ENCODE data around the gene APRT.
A peak's percentile ranks its signal among the peaks of the same experiment; 100 is the strongest.
"Not testable (repeated sequence)": the region's sequence is repeated elsewhere in the genome, so short reads cannot be mapped to it uniquely, and the experiment has no call there.

Gene APRT

DNA sequence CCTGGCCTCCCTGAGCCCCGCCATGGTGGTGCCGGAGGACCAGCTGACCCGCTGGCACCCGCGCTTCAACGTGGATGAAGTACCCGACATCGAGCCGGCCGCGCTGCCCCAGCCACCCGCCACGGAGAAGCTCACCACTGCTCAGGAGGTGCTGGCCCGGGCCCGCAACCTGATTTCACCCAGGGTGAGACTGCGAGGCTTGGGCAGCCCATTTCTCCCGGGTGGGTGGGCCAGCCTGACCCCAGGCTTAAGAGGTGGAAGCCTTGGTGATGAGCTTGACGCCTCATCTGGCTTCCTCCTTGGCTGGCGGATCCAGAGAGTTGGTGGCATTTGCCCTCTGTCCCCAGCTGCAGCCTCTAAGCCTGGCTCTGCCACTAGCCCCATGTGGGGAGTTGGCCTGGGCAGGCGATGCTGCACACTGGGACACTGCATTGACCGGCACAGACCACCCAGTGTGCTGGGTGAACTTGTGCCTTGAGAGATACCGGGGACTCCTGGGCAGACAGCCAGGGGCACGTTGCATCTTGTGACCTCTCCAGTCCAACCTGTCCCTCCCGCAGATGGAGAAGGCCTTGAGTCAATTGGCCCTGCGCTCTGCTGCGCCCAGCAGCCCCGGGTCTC lies 5.1 kb downstream of the APRT start:
- no peak for DNase-seq

DNA sequence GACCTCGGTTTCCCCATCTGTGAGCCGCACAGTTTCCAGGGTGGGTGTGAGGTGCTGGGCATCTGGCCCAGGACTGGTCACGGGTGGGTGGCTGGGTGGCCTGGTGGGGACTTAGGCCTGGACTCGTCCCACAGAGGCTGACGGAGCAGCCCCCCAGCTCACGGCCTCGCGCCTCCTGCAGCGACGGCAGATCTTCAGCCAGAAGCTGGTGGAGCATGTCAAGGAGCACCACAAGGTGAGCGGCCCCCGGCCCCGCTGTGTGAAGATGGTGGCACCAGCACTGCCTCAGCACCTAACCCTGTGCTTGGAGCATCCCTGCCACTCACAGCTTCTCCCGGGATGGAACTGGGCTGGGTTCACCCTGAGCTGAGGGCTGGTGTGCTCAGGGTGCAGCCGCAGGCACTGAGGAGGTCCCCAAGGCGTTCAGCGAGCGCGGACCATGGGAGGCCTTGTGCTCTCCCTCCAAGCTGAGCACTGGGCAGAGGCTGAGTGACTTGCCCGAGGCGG lies 5.8 kb downstream of the APRT start:
- no peak for DNase-seq

GRCh38 chr16:88805340-88805715 lies 6.4 kb downstream of the APRT start:
- DNase-seq: no peak

- no peak for DNase-seq
Measured at GRCh38 chr16:88804552-88805339, 7.0 kb downstream of the APRT start.

- no peak for DNase-seq
Measured at GRCh38 chr16:88804173-88804551, 7.6 kb downstream of the APRT start.

DNA sequence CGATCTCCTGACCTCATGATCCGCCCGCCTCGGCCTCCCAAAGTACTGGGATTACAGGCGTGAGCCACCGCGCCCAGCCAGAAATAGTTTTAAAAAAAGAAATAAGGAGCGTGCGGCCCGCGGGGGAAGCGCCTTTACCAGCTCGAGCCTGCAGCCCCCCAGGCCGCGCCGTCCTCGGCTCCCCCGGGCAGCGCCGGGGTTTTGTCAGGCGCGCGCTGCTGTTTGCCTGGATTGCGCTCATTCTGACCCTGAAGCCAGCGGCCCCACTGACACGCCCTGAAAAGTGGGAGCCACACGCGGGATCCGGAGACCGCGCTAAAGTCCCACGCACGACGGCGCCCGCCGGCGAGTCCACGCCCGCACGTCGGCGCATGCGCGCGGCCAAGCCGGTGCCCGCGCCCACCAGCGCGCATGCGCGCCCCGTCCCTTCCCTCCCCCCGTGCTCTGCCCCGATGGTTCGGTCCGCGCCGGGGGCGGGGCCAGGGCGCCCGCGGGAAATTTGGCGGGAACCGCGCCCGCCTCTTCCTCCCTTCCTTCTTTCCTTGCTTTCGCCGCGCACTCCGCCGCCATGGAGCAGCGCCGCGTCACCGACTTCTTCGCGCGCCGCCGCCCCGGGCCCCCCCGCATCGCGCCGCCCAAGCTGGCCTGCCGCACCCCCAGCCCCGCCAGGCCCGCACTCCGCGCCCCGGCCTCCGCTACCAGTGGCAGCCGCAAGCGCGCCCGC lies 8.3 kb downstream of the APRT start, which contains the start of gene CDT1:
Gene CDT1 (plus strand): TSS at position 526 of the 724 bp plus-strand sequence. CDS start 43 bp downstream, at position 569.
- peak; percentile 43 for DNase-seq

DNA sequence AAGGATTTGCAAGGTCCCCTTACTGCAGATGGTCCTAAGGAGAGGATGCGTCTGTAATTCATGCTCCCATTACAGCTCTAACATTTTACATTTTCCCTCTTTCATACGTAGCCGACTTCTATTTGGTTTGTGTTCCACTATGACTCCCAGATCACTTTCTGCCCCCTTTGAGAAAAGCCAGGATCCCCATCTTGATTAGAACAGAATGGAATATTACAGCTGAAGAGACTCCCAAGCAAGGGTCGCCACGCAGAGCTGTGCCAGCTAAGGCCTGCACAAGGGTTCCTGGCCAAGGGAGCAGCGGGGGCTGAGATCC lies 11.5 kb downstream of the APRT start:
- DNase-seq: no peak

GRCh38 chr16:88799569-88800276 lies 12.0 kb downstream of the APRT start:
- DNase-seq: no peak

- no peak for DNase-seq
Measured at GRCh38 chr16:88798772-88799455, 12.8 kb downstream of the APRT start.

- DNase-seq: no peak
Measured at GRCh38 chr16:88798073-88798472, 13.7 kb downstream of the APRT start.

DNA sequence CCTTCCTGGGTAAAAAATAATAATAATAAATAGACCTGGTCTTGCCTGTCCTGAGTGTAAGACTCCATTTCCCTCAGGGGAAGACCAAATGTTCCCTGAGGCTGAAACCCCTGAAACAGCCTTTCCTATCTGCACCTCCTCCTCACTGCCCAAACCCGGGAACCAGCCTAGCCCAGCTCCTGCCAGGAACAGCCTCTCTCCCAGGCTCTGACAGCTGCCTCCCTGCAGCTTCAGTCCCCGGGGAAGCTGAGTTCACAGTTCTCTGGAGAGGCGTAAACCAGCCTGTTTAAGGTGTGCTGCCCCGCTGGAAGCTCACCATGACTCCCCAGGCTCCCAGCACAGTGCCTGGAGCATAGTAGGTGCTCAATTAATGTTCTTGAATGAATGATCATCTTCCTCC lies 15.4 kb downstream of the APRT start:
- no peak for DNase-seq

DNA sequence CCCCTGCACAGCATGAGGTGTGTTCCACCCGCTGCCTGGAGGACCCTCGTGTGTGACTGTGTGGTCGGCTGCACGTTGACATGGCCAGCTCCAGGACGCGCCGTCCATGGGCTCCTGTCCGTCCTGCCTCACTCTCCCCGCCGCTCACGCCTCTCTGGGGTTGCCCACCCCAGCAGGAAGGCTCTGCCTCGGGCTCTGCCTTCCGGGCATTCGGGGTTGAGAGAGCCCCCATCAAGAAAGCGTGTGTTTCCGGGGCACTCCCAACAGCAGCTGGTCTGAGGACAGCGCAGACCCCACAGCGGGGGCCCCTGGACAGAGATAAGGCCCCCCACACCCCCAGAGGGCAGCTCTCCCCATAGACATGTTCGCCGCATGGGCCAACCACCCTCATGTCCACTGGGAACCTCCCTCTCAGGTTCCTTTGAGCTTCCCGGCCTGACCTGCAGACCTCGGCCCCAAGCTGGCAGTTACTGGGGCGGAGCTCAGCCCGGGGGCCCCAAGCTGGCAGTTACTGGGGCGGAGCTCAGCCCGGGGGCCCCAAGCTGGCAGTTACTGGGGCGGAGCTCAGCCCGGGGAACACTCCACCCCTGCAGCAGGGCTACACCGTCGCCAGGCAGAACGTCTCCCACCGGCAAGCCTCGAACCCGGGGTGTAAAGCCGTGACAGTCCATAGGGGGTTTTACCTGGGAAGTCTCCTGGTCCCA lies 18.3 kb downstream of the APRT start:
- no peak for DNase-seq

GRCh38 chr16:88792668-88793250 lies 19.0 kb downstream of the APRT start:
- no peak for DNase-seq

GRCh38 chr16:88792078-88792550 lies 19.6 kb downstream of the APRT start:
- DNase-seq: no peak

DNA sequence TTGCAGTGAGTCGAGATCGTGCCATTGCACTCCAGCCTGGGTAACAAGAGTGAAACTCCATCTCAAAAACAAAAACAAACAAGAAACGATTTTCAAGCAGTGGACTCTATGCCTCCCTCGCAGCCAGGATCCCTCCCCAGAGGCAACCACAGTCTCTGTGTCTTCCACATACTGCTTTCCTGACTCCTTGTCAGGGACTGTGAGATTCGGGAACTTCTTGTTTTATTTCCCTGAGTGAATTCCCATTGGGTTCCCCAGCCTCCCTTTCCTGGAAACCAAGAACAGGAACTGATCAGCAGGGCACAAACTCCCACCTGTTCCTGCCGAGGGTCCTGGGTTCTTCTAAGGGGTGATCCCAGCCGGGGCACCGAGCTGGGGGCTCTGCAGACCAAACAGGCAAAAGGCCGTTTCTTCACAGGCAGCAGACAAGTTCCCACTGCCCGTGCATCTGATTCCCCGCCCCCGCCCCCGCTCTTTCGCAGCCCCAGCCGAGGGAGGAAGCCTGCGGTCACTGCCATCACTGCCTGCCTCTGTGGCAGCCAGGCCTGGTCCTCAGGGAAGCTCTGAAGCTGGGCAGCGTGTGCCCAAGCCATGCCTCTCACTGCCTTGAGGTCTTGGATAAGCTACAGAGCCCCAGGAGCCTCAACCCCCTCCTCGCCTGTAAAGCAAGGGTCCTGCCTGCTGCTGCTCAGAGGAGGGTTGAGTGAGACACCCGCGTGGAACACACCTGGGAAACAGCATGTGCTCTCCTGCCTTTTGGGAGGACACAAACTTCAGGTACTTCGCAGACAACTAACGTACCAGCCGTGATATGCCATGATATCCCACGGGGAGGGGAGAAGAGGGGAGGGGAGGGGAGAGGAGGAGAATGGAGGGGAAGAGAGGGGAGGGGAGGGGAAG lies 21.2 kb downstream of the APRT start:
- no peak for DNase-seq

GRCh38 chr16:88789594-88789993 lies 22.1 kb downstream of the APRT start:
- DNase-seq: no peak

GRCh38 chr16:88788749-88789148 lies 23.0 kb downstream of the APRT start:
- not testable (repeated sequence) for DNase-seq

- DNase-seq: no peak
Measured at GRCh38 chr16:88787579-88788314, 24.0 kb downstream of the APRT start.

DNA sequence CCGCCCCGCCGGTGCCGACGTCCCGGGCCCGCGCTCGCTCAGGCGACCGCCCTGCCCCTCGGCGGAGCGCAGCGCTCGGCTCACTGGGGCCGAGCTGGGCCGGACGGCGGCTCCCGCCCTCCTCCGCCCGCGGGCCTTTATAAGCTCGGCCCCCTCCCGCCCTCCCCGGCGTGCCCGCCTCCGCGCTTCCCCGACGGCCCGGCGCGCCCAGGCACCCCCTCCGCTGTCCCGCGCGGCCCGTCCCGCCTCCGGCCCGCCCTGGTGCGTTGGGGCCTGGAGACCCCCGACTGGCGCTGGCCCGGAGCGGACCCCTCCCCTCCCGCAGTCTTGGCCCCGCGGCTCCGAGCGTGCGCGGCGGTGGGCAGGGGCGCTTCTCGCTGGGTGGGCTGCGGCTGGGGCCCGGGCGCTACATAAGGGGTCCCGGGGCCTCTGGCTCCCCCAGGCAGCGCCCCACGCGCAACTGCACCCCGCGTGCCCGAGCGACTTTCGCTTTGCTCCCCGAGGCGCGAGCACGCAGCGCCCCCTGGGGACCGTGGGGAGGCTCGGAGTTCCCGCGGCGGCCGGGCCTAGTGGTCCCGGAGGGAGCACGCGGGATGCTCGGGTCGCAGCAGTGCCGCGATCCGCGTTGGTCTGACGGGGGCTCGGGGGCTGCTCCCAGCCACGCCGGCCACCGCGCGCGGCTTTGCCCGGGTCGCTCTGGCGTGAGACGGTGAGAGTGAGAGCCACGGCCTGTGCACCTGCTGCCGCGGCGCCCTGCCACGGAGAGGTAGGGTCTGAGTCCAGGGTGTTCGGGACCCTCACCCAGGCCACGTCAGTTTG lies 26.4 kb downstream of the APRT start, which contains the start of gene PIEZO1:
Gene PIEZO1 (minus strand): TSS at position 115 of the 819 bp plus-strand sequence. CDS start 256 bp downstream, outside the sequence.
- no peak for DNase-seq
